ENCODE measurements around the gene MRPL38. TPM values are rescaled to one million over a fixed set of nuclear protein-coding genes. Genes with fewer than 3 reads are reported as not detected.

MRPL38 gene
- total RNA-seq, 1 donor from 2014 or later: 65.6 TPM

- peak within 1 kb of the TSS; percentile 81 for H3K27ac ChIP-seq (ENCODE audit: low read depth, low read length)
- H3K4me3 ChIP-seq (ENCODE audit: insufficient read depth, low read depth, low read length): peak within 1 kb of the TSS; percentile 74
- H3K4me1 Mint-ChIP-seq (ENCODE audit: low read depth, unreplicated experiment): peaks cover 11% of the 10 kb centered on the region
- TF ChIP-seq CTCF (IDR thresholded peaks at IDR 0.05; ENCODE audit: insufficient read depth, low read depth, low read length) (no peak), EZH2 (IDR thresholded peaks at IDR 0.05; ENCODE audit: insufficient read depth, low read length) (no peak)
- H3K27me3 ChIP-seq (ENCODE audit: insufficient read depth, low read length): no peaks in the 10 kb centered on the region
- peaks cover 4% of the 10 kb centered on the region for H3K36me3 Mint-ChIP-seq (ENCODE audit: low read depth, unreplicated experiment)
- peak within 1 kb of the TSS; percentile 87 for H3K4me3 Mint-ChIP-seq (ENCODE audit: unreplicated experiment)
- peak; percentile 51 for DNase-seq (ENCODE audit: low read depth)
- no peaks in the 10 kb centered on the region for H3K9me3 ChIP-seq (ENCODE audit: insufficient read depth, low read depth, low read length)
- H3K4me2 ChIP-seq (ENCODE audit: low read length): peak within 1 kb of the TSS; percentile 84
- H3K4me1 ChIP-seq (ENCODE audit: insufficient read depth, low read length): peaks cover 12% of the 10 kb centered on the region
- FAIRE-seq: no peak
- no peaks in the 10 kb centered on the region for H3K9me3 Mint-ChIP-seq (ENCODE audit: unreplicated experiment)
- peak within 1 kb of the TSS; percentile 89 for H3K9ac ChIP-seq (ENCODE audit: low read length)
- H3K27me3 Mint-ChIP-seq (ENCODE audit: low read depth, unreplicated experiment): no peaks in the 10 kb centered on the region
- peaks cover 11% of the 10 kb centered on the region for H3K36me3 ChIP-seq (ENCODE audit: insufficient read depth, low read length)
- H2AFZ ChIP-seq (ENCODE audit: low read depth, low read length): peak within 1 kb of the TSS; percentile 92
- peak within 1 kb of the TSS; percentile 91 for H3K27ac Mint-ChIP-seq (ENCODE audit: unreplicated experiment)
- H4K20me1 ChIP-seq (ENCODE audit: insufficient read depth, low read length): peaks cover 26% of the 10 kb centered on the region
- peaks cover 19% of the 10 kb centered on the region for H3K79me2 ChIP-seq (ENCODE audit: insufficient read depth, low read length)
These were observed 8.1 kb downstream of the MRPL38 start, which contains the start of gene TRIM65 for GRCh38 chr17:75896415-75897159. Gene TRIM65, minus strand, starts transcription at chr17:75896951. Its CDS starts 14 bp downstream, at chr17:75896937.

- peaks cover 7% of the 10 kb centered on the region for H3K36me3 ChIP-seq (ENCODE audit: insufficient read depth, low read length)
- Mint-ChIP-seq H3K27ac (ENCODE audit: unreplicated experiment) (peak overlapping the region; percentile 91), H3K4me3 (ENCODE audit: unreplicated experiment) (peak overlapping the region; percentile 87), H3K27me3 (ENCODE audit: low read depth, unreplicated experiment) (no peaks in the 10 kb centered on the region), H3K9me3 (ENCODE audit: unreplicated experiment) (no peaks in the 10 kb centered on the region), H3K36me3 (ENCODE audit: low read depth, unreplicated experiment) (peaks cover 5% of the 10 kb centered on the region), H3K4me1 (ENCODE audit: low read depth, unreplicated experiment) (peaks cover 11% of the 10 kb centered on the region)
- FAIRE-seq (no peak), DNase-seq (ENCODE audit: low read depth) (no peak)
- H3K4me2 ChIP-seq (ENCODE audit: low read length): peak overlapping the region; percentile 84
- H3K9ac ChIP-seq (ENCODE audit: low read length): peak overlapping the region; percentile 89
- H3K79me2 ChIP-seq (ENCODE audit: insufficient read depth, low read length): peaks cover 19% of the 10 kb centered on the region
- no peaks in the 10 kb centered on the region for H3K27me3 ChIP-seq (ENCODE audit: insufficient read depth, low read length)
- peak overlapping the region; percentile 81 for H3K27ac ChIP-seq (ENCODE audit: low read depth, low read length)
- peak overlapping the region; percentile 44 for H2AFZ ChIP-seq (ENCODE audit: low read depth, low read length)
- H3K9me3 ChIP-seq (ENCODE audit: insufficient read depth, low read depth, low read length): no peaks in the 10 kb centered on the region
- TF ChIP-seq CTCF (IDR thresholded peaks at IDR 0.05; ENCODE audit: insufficient read depth, low read depth, low read length) (peak; percentile 24), EZH2 (IDR thresholded peaks at IDR 0.05; ENCODE audit: insufficient read depth, low read length) (no peak)
- peaks cover 12% of the 10 kb centered on the region for H3K4me1 ChIP-seq (ENCODE audit: insufficient read depth, low read length)
- H4K20me1 ChIP-seq (ENCODE audit: insufficient read depth, low read length): peaks cover 26% of the 10 kb centered on the region
- peak overlapping the region; percentile 74 for H3K4me3 ChIP-seq (ENCODE audit: insufficient read depth, low read depth, low read length)
These were observed 9.1 kb downstream of the MRPL38 start for GRCh38 chr17:75895370-75896155.

All from astrocyte (in vitro differentiated cells and primary cell).